GM12891 (cell line): ENCODE results near the gene CDH6.

Source experiments
- POLR2A ChIP-seq: IDR thresholded peaks from 2 replicates; pipeline ENCODE4 v1.6.1; 2011; ENCODE audit warnings: low read depth, low read length, control low read depth
- POLR2AphosphoS5 ChIP-seq: IDR thresholded peaks from 2 replicates; pipeline ENCODE4 v1.6.1; 2011; ENCODE audit warnings: low read depth, low read length, control low read depth
- SPI1 ChIP-seq: IDR thresholded peaks from 2 replicates; pipeline ENCODE4 v1.6.1; 2011; ENCODE audit warnings: low read depth, low read length, control low read depth
- TAF1 ChIP-seq: IDR thresholded peaks from 2 replicates; pipeline ENCODE4 v1.6.1; 2011; ENCODE audit warnings: low read depth, low read length, control low read depth

DNA sequence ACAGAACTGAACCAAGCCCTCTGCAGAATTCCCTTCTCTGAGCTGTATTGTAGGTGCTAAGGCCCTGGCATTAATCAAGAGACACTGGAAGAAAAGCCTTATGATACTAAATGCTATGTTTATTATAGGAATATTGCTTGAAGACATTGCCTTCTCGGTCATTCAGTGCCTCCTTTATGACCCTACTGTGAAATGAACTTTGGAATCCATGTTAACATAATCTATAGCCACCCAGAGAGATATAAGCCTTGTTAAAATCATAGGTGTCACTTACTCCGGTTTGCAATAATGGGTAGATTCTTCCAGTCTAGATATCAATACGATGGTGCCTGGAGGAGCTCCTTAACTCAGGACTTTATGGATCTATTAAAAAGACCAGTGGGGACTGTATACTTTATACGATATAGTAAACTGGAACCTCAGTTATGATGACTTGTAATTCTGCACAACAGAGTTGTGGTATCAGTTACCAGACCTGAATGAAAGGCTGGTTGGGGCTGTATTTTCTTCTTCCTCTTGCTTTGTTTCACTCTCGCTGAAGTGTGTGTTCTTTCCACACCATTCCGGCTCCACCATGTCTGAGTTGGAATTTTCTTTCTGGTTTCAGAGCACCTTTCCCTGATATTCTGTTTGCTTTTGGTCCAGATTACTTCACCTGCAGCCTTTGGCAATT, 183.9 kb downstream of the CDH6 start:
- TF ChIP-seq POLR2AphosphoS5 (no peak), POLR2A (no peak), SPI1 (no peak), TAF1 (no peak)
